GM19351 (cell line): Measurements from ENCODE around the gene RBM28.
"Not testable (repeated sequence)": the region's sequence is repeated elsewhere in the genome, so short reads cannot be mapped to it uniquely, and the experiment has no call there.

Source experiments
- ATAC-seq: cut with Tn5 transposase; IDR thresholded peaks from one replicate; pipeline ENCODE4 v1.9.1; 2021; ENCODE audit warnings: mild to moderate bottlenecking, moderate library complexity; ENCODE audit not compliant: unreplicated experiment

RBM28 gene

GRCh38 chr7:128302139-128302538 is 41.6 kb downstream of the RBM28 start:
- ATAC-seq: no peak

GRCh38 chr7:128299109-128299607 is 44.5 kb downstream of the RBM28 start:
- ATAC-seq: no peak

GRCh38 chr7:128298004-128298403 is 45.7 kb downstream of the RBM28 start:
- not testable (repeated sequence) for ATAC-seq

GRCh38 chr7:128287556-128287955 is 56.2 kb downstream of the RBM28 start:
- no peak for ATAC-seq

GRCh38 chr7:128284102-128284501 is 59.6 kb downstream of the RBM28 start:
- no peak for ATAC-seq

GRCh38 chr7:128281605-128282380 is 61.9 kb downstream of the RBM28 start:
- ATAC-seq: no peak

GRCh38 chr7:128280451-128280850 is 63.3 kb downstream of the RBM28 start:
- ATAC-seq: not testable (repeated sequence)

- ATAC-seq: no peak
These were observed 64.5 kb downstream of the RBM28 start for GRCh38 chr7:128279124-128279713.

- ATAC-seq: no peak
These were observed 65.3 kb downstream of the RBM28 start for GRCh38 chr7:128278366-128278765.

GRCh38 chr7:128275681-128276080 is 68.0 kb downstream of the RBM28 start:
- no peak for ATAC-seq

GRCh38 chr7:128274884-128275603 is 68.7 kb downstream of the RBM28 start:
- ATAC-seq: no peak

GRCh38 chr7:128274246-128274883 is 69.3 kb downstream of the RBM28 start:
- ATAC-seq: no peak

GRCh38 chr7:128271942-128272481 is 71.7 kb downstream of the RBM28 start:
- no peak for ATAC-seq

GRCh38 chr7:128271471-128271941 is 72.2 kb downstream of the RBM28 start:
- no peak for ATAC-seq

GRCh38 chr7:128270826-128271272 is 72.9 kb downstream of the RBM28 start:
- ATAC-seq: no peak

- no peak for ATAC-seq
These were observed 75.5 kb downstream of the RBM28 start for GRCh38 chr7:128268233-128268632.

- ATAC-seq: no peak
These were observed 76.1 kb downstream of the RBM28 start for GRCh38 chr7:128267595-128267924.

GRCh38 chr7:128266883-128267594 is 76.7 kb downstream of the RBM28 start:
- no peak for ATAC-seq

- no peak for ATAC-seq
These were observed 77.2 kb downstream of the RBM28 start for GRCh38 chr7:128266529-128266882.

- ATAC-seq: no peak
These were observed 77.8 kb downstream of the RBM28 start for GRCh38 chr7:128265906-128266300.
